PC-3 (cell line): ENCODE data around the gene WDR86.

Experiments
- CTCF ChIP-seq: fragments of 300-600 bp; sonication (generic); conservative IDR thresholded peaks from 2 replicates; pipeline ENCODE4 v1.5.1; 2017; ENCODE audit warnings: antibody characterized with exemption, low read depth, mild to moderate bottlenecking, low read length
- EZH2phosphoT487 ChIP-seq: fragments of 300-600 bp; sonication (generic); IDR thresholded peaks from 2 replicates; pipeline ENCODE4 v1.6.1; 2018; ENCODE audit warnings: mild to moderate bottlenecking, antibody characterized with exemption, low read length, borderline replicate concordance

GRCh38 chr7:151338809-151339208, 71.0 kb downstream of the WDR86 start:
- TF ChIP-seq CTCF (no peak), EZH2phosphoT487 (no peak)
